H1 (cell line): ENCODE results near the gene ZNF620. TPM values are rescaled to one million over a fixed set of nuclear protein-coding genes. Genes with fewer than 3 reads are reported as not detected.

Source experiments
- CTCF ChIA-PET: fragments of 300-600 bp; sonication (Branson Sonifier 250); formaldehyde crosslinking; loops from one replicate; lab custom pipeline; 2021; ENCODE audit not compliant: partially characterized antibody; lab: Charles Lee
- POLR2A ChIA-PET: fragments of 300-600 bp; sonication (Branson Sonifier 250); formaldehyde crosslinking; loops from one replicate; lab custom pipeline; 2021; ENCODE audit warnings: inconsistent platforms; ENCODE audit not compliant: partially characterized antibody; lab: Charles Lee
- DNase-seq, 2 experiments: peaks; one replicate each; pipeline versions ENCODE4 v3.0.0 to v3.0.0-alpha.2; 2010 to 2022; ENCODE audit warnings: low spot score in 2 of 2, low read depth in 1 of 2, mixed read lengths in 1 of 2
- FAIRE-seq: peaks from 2 replicates; lab custom pipeline; 2011; peaks lifted over from hg19 to GRCh38; lab: Jason Lieb, UNC
- H2AFZ ChIP-seq: 2 replicates; pipeline ENCODE4 v1.8.1; 2012; ENCODE audit warnings: low read length, inconsistent platforms
- H2AK5ac ChIP-seq: 2 replicates; pipeline ENCODE4 v1.6.1; 2013; ENCODE audit warnings: low read depth, low read length
- H2BK120ac ChIP-seq: replicated peaks from 2 replicates; pipeline ENCODE3; 2013; ENCODE audit warnings: low read depth, low read length, inconsistent platforms
- H2BK12ac ChIP-seq: 2 replicates; pipeline ENCODE4 v1.6.1; 2013; ENCODE audit warnings: low read depth, low read length
- H2BK15ac ChIP-seq: 2 replicates; pipeline ENCODE4 v1.6.1; 2013; ENCODE audit warnings: low read length
- H2BK20ac ChIP-seq: 2 replicates; pipeline ENCODE4 v1.6.1; 2013; ENCODE audit warnings: low read length
- H2BK5ac ChIP-seq: 2 replicates; pipeline ENCODE4 v1.6.1; 2013; ENCODE audit warnings: low read depth, low read length
- H3K14ac ChIP-seq: 2 replicates; pipeline ENCODE4 v1.6.1; 2013; ENCODE audit warnings: inconsistent platforms; ENCODE audit not compliant: insufficient read length
- H3K18ac ChIP-seq: 2 replicates; pipeline ENCODE4 v1.6.1; 2013; ENCODE audit warnings: low read length; ENCODE audit errors: extremely low read depth
- H3K23ac ChIP-seq: 2 replicates; pipeline ENCODE4 v1.6.1; 2013; ENCODE audit warnings: inconsistent platforms; ENCODE audit not compliant: insufficient read length
- H3K23me2 ChIP-seq: 2 replicates; pipeline ENCODE4 v1.6.1; 2013; ENCODE audit warnings: low read depth, low read length
- H3K27ac ChIP-seq: 2 replicates; pipeline ENCODE4 v1.6.1; 2011; ENCODE audit warnings: low read depth, low read length, inconsistent platforms
- H3K27me3 ChIP-seq, 4 experiments: replicated peaks in 1 of 4; 1 replicate in 1 of 4; 2 replicates in 3 of 4; pipeline versions ENCODE4 v1.6.1 to v1.8.1; 2011 to 2013; ENCODE audit warnings: low read length in 3 of 4, mild to moderate bottlenecking in 3 of 4, inconsistent platforms in 2 of 4, mixed read lengths in 2 of 4, moderate library complexity in 1 of 4; ENCODE audit not compliant: control insufficient read depth in 3 of 4, insufficient read depth in 3 of 4; ENCODE audit errors: extremely low read depth in 1 of 4
- H3K36me3 ChIP-seq, 4 experiments: 2 replicates each; pipeline versions ENCODE4 v1.6.1 to v1.8.1; 2011 to 2013; ENCODE audit warnings: mild to moderate bottlenecking in 4 of 4, low read length in 3 of 4, moderate library complexity in 2 of 4, control low read depth in 1 of 4, inconsistent platforms in 1 of 4; ENCODE audit not compliant: insufficient read depth in 4 of 4, control insufficient read depth in 2 of 4
- H3K4ac ChIP-seq: replicated peaks from 2 replicates; pipeline ENCODE3; 2013; ENCODE audit warnings: low read length, low read depth, mixed read lengths, inconsistent platforms; ENCODE audit not compliant: insufficient read length
- H3K4me1 ChIP-seq, 4 experiments: replicated peaks in 1 of 4; 1 replicate in 1 of 4; 2 replicates in 3 of 4; pipeline versions ENCODE4 v1.6.1 to v1.8.1; 2011 to 2013; ENCODE audit warnings: low read length in 3 of 4, inconsistent platforms in 2 of 4, mixed read lengths in 1 of 4; ENCODE audit not compliant: insufficient read depth in 4 of 4, control insufficient read depth in 3 of 4
- H3K4me2 ChIP-seq, 2 experiments: 2 replicates each; pipeline versions ENCODE4 v1.6.1 to v1.8.1; 2011 to 2013; ENCODE audit warnings: low read depth in 2 of 2, low read length in 2 of 2, control low read depth in 1 of 2, inconsistent platforms in 1 of 2, mild to moderate bottlenecking in 1 of 2; ENCODE audit not compliant: insufficient read depth in 1 of 2
- H3K4me3 ChIP-seq, 4 experiments: fragments of 200-600, 300-600 bp in 1 of 4; sonication (generic), shearing (Covaris generic), sonication (Bioruptor Twin) in 1 of 4; 2 replicates each; pipeline versions ENCODE4 v1.5.1 to v1.8.1; 2011 to 2016; ENCODE audit warnings: low read length in 4 of 4, low read depth in 3 of 4, control low read depth in 2 of 4, inconsistent platforms in 2 of 4, mild to moderate bottlenecking in 2 of 4, mixed read lengths in 1 of 4, moderate library complexity in 1 of 4; ENCODE audit not compliant: insufficient read depth in 2 of 4; ENCODE audit errors: extremely low read depth in 1 of 4
- H3K56ac ChIP-seq: replicated peaks from 2 replicates; pipeline ENCODE3; 2013; ENCODE audit warnings: low read depth, mild to moderate bottlenecking, mixed read lengths, low read length, inconsistent platforms; ENCODE audit not compliant: insufficient read length
- H3K79me1 ChIP-seq: 2 replicates; pipeline ENCODE4 v1.6.1; 2013; ENCODE audit warnings: low read depth, low read length, control low read depth
- H3K79me2 ChIP-seq, 2 experiments: 2 replicates each; pipeline versions ENCODE4 v1.6.1 to v1.8.1; 2012 to 2013; ENCODE audit warnings: low read length in 2 of 2, mild to moderate bottlenecking in 2 of 2, inconsistent platforms in 1 of 2; ENCODE audit not compliant: insufficient read depth in 2 of 2, control insufficient read depth in 1 of 2
- H3K9ac ChIP-seq, 4 experiments: replicated peaks in 1 of 4; 1 replicate in 1 of 4; 2 replicates in 3 of 4; pipeline versions ENCODE4 v1.6.1 to v1.8.1; 2011 to 2013; ENCODE audit warnings: low read depth in 3 of 4, low read length in 3 of 4, control low read depth in 2 of 4, mild to moderate bottlenecking in 2 of 4, moderate library complexity in 2 of 4, inconsistent platforms in 1 of 4; ENCODE audit errors: extremely low read depth in 1 of 4
- H3K9me3 ChIP-seq, 2 experiments: 2 replicates each; pipeline versions ENCODE4 v1.6.1 to v1.8.1; 2012 to 2013; ENCODE audit warnings: mild to moderate bottlenecking in 2 of 2, moderate library complexity in 2 of 2, control low read depth in 1 of 2, inconsistent platforms in 1 of 2, low read depth in 1 of 2, low read length in 1 of 2, mixed read lengths in 1 of 2; ENCODE audit not compliant: insufficient read depth in 2 of 2
- H4K20me1 ChIP-seq, 2 experiments: replicated peaks in 1 of 2; 2 replicates each; pipeline versions ENCODE3 to v1.8.1; 2011 to 2013; ENCODE audit warnings: inconsistent platforms in 2 of 2, low read length in 2 of 2, mild to moderate bottlenecking in 1 of 2; ENCODE audit not compliant: insufficient read depth in 2 of 2, control insufficient read depth in 1 of 2
- H4K5ac ChIP-seq: 2 replicates; pipeline ENCODE4 v1.6.1; 2013; ENCODE audit warnings: low read length, low read depth, mixed read lengths, inconsistent platforms; ENCODE audit not compliant: insufficient read length
- H4K8ac ChIP-seq: 2 replicates; pipeline ENCODE4 v1.8.0; 2013; ENCODE audit warnings: mild to moderate bottlenecking, moderate library complexity, low read length, inconsistent platforms; ENCODE audit not compliant: insufficient read depth; ENCODE audit errors: extremely low read depth
- H4K91ac ChIP-seq: replicated peaks from 2 replicates; pipeline ENCODE3; 2013; ENCODE audit warnings: low read length, mixed read lengths, inconsistent platforms; ENCODE audit not compliant: insufficient read length
- CHD2 ChIP-seq: IDR thresholded peaks from 2 replicates; pipeline ENCODE4 v1.6.1; 2012; ENCODE audit warnings: low read length, improper control_type of control experiment
- JUND ChIP-seq: IDR thresholded peaks from 2 replicates; pipeline ENCODE4 v1.6.1; 2011; ENCODE audit warnings: mild to moderate bottlenecking, improper control_type of control experiment, low read length
- POLR2AphosphoS5 ChIP-seq: IDR thresholded peaks from 2 replicates; pipeline ENCODE4 v1.6.1; 2011; ENCODE audit warnings: low read depth, low read length
- SAP30 ChIP-seq: fragments of 300-600 bp; sonication (generic); IDR thresholded peaks from 2 replicates; pipeline ENCODE4 v1.7.1; 2012; ENCODE audit warnings: low read length, moderate library complexity, mild to moderate bottlenecking, inconsistent platforms; ENCODE audit not compliant: insufficient read depth, insufficient replicate concordance
- WGBS, 2 experiments: shearing (Covaris generic) in 1 of 2; methylation state at CpG; one replicate each; pipeline versions ENCODE4 v1.1.6 to v1.1.7; 2013 to 2015; ENCODE audit warnings: low lambda C conversion rate in 2 of 2, mixed read lengths in 2 of 2, inconsistent platforms in 1 of 2, low coverage in 1 of 2, missing lambda C conversion rate in 1 of 2; ENCODE audit not compliant: insufficient replicate concordance in 2 of 2, insufficient coverage in 1 of 2, insufficient read length in 1 of 2; ENCODE audit errors: extremely low coverage in 1 of 2, missing lambda C conversion rate in 1 of 2; 5-methylcytosine and 5-hydroxymethylcytosine counted together
- polyA plus RNA-seq, 7 experiments: library from polyadenylated mRNA; depleted of rRNA in 3 of 7; stranded (reverse) in 5 of 7; unstranded in 2 of 7; fragments of >200 nt in 5 of 7; fragments of 200-250 nt in 2 of 7; gene quantifications; 1 replicate in 5 of 7; 2 replicates in 1 of 7; 4 replicates in 1 of 7; pipeline versions ENCODE4 v1.2.1 to v1.2.3, GENCODE V29; 2011 to 2013; ENCODE audit warnings: missing spikeins in 2 of 7, mixed read lengths in 2 of 7
- total RNA-seq: library from RNA; stranded (reverse); fragmentation: NEBNext Ultra II Directional; extraction: Animal tissue kit (Norgen Biotek cat#: 25700); gene quantifications from 2 replicates; pipeline ENCODE4 v1.2.1, GENCODE V29; 2021

Gene ZNF620
- total and polyA plus RNA-seq, 2 of the 8 experiments (the other 6 are each of a cell fraction or from before 2014, with no cell fraction given), result 5.1 to 20.2 TPM

- Histone ChIP-seq H3K14ac (no peak overlapping the region), H2AFZ (no peak overlapping the region), H3K23me2 (no peaks in the 10 kb centered on the region), H3K4me3 (no peak overlapping the region), H2BK12ac (no peak overlapping the region), H3K9me3 (no peaks in the 10 kb centered on the region), H2BK15ac (no peak overlapping the region), H3K4me2 (no peak overlapping the region), H2BK120ac (no peak overlapping the region), H2AK5ac (no peak overlapping the region)
- 77% methylated on average over 9 of the region's 9 CpGs; no CpG with 5 or more reads in 1 of the 2 experiments for WGBS, 2 experiments
- TF ChIP-seq SAP30 (no peak), CHD2 (no peak), POLR2AphosphoS5 (peak; percentile 55; the same call in 1 of the 2 replicates), JUND (no peak)
- TF ChIP-seq, all 59 proteins: peak for 1
- H3K36me3 ChIP-seq, result peaks cover 19 to 66% (median 42%) of the 10 kb centered on the region in 4 experiments
- CTCF ChIA-PET, result interaction anchor here (0.7 to 1.8 kb wide), 3 partner anchors 10 to 137 kb away, joined by 3 to 8 read pairs (median 3); no protein-coding TSS in a partner anchor
- H3K56ac ChIP-seq, result no peak overlapping the region
- no peak overlapping the region for H2BK5ac ChIP-seq
- peaks cover 2% of the 10 kb centered on the region; the same call in 1 of the 2 replicates for H3K79me1 ChIP-seq
- no peak for FAIRE-seq
- H3K27me3 ChIP-seq, result no peaks in the 10 kb centered on the region
- H3K27ac ChIP-seq, result no peak overlapping the region
- no peaks in the 10 kb centered on the region for H3K4me1 ChIP-seq
- H3K79me2 ChIP-seq, result peaks cover 0 to 8% of the 10 kb centered on the region in 2 experiments; a peak in 1 of 4 replicates
- no peak overlapping the region for H3K4ac ChIP-seq
- H3K23ac ChIP-seq, result no peak overlapping the region
- no peak overlapping the region for H4K5ac ChIP-seq
- peaks cover 14% of the 10 kb centered on the region in 2 experiments for H4K20me1 ChIP-seq
- POLR2A ChIA-PET, result interaction anchor here (1.3 to 10.2 kb wide), 12 partner anchors 5 to 150 kb away, joined by 3 to 64 read pairs (median 9); partner anchors contain the start of genes RPL14, ZNF619 and ZNF620
- no peak overlapping the region for H2BK20ac ChIP-seq
- no peak overlapping the region for H3K9ac ChIP-seq
- H4K91ac ChIP-seq, result no peak overlapping the region
- DNase-seq, result no peak
- no peak overlapping the region for H4K8ac ChIP-seq
- no peak overlapping the region for H3K18ac ChIP-seq
Observed at GRCh38 chr3:40464339-40465110, 41.3 kb upstream of the ZNF620 start.
